Measurements from ENCODE around the gene DAB1.

The DAB1 gene

DNA sequence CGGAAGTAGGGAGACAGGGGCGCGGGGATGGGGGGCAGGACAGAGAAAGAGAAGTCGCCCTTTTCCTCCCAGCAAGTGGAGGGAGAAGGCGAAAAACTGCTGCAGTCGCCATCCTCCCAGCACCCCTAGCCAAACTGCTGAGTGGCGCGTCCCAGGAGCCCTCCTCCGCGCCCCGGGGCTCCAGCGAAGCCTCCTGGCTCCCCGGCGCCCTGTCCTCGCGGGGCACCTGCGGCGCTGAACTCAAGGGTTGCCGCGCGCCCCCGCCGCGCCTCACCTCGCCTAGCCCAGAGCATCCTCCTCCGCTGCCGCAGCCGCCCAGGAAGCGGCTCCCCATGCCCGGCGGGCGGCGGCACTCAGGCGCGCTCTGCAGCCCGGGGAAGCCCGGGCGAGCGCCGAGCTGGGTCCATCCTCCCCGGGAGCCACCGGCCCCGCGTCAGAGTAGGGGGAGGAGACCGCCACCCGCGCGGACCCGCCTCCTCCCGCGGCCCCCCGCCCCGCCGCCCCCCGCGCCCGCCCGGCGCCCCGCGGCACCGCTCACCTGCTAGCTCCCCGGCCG is at the start of gene DAB1:
DAB1 (minus strand) TSS at position 405 of the 556 bp plus-strand sequence. CDS start 133,030 bp downstream, outside the sequence.
- DNase-seq = no peak

DNA sequence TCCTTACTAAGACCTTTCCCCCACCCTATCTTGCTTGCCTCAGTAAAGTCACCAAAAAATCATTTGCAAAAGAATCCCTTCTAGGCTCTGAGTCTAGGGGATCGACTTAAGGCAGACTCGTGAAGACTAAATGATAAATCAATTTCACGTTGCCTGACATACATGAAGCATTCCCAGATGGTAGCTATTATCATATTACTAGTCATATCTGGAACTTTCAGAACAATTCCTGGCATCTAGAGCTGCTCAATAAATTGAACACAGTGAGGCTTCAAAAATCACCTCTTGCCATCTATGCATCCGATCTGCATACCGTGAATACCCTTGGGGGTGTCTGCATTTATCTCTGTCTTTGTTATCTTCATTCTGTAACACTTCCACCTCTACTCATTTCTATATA is 49.6 kb upstream of the DAB1 start:
- DNase-seq = no peak

DNA sequence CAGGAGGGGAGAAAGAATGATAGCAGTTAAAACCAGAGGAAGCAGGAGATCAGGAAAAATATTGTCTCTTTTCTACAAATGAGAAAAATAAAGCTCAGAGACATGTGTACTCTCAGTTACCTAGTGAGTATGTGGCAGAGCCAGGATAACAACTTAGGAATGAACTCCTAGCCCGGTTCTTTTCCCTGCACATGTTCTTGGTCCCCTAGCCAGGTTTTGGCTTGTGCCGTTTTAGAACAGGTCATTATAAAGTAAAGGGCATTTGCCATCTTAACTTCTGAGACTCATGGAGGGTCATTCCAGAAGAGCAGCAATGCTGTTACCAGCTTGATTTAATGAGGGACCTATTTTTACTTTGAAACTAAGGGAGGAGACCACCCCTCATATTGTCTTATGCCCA is 48.1 kb upstream of the DAB1 start:
- DNase-seq = no peak

DNA sequence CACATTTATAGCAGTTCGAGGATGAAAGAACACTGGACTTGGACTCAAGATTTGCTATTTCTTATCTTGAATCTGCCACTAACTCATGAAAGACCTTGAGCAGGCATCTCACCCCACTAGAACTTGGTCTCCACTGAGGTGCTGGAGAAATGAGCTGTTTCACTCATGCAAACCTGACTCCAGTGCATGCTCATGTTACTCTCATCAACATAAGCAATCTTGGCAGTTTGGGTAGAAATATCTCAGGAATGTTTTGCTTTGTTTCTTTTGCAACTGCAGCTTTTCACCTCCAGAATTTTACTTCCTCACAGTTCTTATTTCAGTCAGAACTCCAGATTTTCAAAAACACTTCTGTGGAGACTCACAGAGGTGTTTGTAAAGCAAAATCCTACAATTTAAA is 46.2 kb upstream of the DAB1 start:
- DNase-seq = no peak

DNA sequence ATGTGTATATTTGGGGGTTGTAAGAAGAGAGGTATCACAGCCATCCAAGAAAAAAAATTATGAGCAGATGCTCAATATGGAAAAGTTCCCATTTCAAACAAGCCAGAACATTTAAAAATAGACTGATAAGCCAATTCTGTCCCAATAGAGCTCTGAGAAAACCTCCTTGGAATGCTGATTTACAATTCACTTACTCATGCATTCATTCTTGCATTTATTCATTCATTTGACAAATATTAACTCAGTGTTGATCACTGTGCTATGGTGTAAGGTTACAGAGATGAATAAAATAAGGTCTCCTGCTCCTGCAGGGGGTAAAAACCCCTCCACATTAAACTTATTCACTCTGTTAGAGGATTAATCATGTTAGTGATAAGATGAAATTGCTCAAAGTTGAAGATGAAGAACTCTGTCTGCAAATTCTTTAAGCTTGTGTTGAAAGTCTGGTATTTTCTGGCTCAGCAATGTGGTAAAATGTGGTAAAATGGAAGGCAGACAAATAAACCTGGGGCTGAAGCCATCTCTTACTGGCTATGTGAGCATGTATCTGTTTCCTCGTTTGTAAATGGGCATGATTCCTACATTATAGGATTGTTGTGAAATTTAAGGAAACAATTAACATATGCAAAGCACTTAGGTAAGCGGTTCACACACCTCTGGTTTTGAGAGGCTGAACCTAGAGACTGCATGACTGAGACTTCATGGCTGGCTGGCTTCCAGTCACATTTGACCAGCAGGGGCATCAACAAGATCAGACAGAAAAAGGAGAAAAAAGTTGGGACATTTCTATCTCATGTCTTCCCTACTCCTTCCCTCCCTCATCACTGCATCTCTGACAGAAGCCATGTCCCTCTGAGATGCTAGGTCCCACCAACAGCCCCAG is 45.0 kb upstream of the DAB1 start:
- DNase-seq = no peak

DNA sequence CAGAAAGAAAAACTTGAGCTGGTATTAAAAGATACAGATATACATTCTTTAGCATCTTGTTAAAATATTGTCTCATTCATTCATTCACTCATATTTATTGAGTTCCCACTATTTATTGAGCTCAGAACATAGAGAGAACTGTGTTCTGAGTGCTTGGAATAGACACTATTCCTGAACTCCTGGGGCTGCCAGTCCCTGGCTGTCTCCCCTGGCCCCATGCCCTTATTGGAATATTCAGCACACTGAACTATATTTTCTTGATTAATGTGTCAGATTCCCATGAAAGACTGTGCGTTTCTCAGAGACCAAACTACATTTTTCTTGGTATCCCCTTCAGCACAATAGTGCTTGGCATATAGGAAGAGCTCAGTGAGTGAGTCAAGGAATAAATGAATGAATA is 44.0 kb upstream of the DAB1 start:
- DNase-seq = no peak

DNA sequence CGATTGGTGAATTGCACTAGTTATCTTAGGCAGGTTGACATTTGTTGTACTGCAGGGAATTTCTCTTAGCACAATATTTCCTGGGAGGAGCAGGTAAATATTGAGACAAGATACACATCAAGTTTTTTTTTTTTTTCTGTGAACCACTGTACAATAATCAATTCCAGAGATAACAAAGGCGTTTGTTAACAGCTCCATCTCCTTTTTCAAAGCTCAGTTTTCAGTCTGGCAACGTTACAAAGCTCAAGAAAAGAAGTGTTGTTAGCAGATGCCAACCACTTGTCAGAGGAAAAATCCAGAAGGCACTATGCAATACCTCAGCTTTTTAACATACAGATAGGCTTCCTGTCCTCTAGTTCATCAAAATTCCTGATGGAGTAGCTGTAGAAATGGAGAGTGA is 40.9 kb upstream of the DAB1 start:
- no peak for DNase-seq

DNA sequence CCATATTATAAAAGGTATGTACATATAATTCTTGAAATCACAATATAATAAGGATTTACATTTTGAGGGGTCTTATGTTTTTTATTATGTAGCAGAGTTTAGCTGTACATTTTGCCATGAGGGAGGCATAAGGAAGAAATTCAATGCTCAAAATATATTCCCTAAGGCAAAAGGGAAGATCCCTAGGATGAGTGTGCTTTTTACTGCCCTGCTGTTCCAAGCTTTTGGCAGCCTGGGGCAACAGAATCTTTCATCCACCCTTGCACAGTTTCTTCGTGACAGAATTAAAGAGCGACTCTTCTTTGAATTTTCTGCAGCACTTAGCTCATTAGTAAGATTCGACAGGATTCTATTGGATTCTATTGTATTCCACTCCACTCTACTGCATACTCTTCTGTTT is 39.5 kb upstream of the DAB1 start:
- no peak for DNase-seq

DNA sequence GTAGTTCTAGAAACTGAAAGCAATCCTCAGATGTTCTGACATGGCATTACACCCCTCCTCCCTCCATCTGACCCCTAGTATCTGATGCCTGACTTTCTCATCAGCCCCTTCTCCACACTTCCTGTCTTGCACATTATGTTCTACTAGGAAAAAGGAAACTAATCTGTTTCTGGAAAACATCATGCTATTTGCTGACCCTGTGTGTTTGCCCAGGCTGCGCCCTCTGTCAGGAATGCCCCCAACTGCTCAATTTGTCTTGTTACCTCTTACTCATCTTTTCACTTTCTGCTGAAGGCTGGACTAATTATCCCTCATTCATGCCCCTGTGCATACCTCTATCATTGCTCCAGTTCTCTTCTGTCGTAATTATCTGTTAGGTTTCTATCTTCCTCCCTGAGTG is 37.5 kb upstream of the DAB1 start:
- DNase-seq = no peak

DNA sequence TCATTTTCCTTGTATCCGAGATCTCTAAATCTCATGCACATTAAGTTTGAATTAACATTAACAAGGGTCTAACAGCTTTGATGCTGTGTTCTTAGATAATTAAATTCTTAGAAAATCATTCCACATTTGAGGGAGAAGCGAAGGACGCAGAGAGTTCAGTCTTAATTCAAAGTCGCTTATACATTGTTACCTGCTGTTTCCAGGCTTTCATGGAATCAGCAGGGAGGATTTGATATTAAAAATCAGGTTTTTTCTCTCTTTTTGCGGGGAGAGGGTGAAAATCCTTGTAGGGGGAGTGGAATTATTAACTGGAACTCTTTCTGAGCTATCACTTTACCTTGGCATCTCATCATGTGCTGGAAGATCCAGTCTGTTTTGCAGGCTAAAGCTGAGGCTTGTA is 27.7 kb upstream of the DAB1 start:
- DNase-seq = no peak

DNA sequence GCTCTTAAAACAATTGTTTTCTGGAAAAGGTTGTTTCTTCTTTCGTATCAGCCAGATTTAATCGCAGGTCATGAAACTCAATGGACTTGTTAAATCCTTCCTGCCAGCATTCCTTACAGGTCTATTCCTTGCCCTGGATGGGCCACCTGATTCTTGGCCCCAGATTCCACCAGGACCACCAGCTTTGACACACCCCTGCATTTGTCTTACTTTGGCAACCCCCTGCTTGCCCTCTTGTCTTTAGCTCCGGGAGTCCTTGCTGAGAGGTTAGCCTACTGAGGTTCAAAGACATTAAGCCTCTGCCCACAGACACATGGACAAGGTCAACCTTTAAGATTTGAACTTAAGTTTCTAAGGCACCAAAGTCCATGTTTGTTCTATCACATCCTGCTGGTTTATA is 27.1 kb upstream of the DAB1 start:
- DNase-seq = no peak

DNA sequence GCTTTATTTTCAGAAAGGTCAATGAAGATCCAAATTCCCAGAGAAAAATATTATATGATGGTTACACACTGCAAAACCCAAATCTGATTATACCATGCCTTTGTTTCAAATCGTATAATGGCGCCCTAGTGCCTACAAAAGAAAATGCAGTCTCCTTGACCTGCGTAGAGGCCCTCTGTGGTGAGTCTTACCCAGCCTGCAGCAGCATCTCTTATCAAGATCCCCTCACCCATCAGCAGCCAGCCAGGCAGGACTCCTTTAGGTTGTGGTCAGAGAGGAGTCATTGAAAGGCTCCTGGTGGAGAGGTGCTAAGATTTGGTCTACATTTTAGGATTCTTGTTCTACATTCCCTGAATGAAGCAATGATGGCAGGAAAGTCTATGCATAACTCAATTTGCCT is 23.7 kb upstream of the DAB1 start:
- no peak for DNase-seq

DNA sequence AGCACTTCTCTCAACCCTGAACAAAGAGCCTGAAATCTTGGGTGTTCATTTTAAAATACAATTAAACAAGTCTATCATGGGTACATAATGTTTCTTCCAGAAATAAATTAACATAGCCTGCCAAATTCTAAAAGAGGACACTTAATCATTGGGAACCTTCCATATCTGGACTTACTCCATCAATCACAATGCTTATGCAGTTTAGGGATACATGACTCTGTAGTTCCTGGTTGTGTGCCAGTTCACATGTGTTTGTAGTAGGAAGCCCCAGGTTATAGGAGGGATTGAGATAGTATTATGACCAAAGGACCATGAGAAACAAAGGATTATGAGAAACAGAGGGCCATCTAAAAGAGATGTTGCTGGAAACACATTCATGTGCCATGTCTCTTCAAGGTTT is 19.1 kb upstream of the DAB1 start:
- no peak for DNase-seq

DNA sequence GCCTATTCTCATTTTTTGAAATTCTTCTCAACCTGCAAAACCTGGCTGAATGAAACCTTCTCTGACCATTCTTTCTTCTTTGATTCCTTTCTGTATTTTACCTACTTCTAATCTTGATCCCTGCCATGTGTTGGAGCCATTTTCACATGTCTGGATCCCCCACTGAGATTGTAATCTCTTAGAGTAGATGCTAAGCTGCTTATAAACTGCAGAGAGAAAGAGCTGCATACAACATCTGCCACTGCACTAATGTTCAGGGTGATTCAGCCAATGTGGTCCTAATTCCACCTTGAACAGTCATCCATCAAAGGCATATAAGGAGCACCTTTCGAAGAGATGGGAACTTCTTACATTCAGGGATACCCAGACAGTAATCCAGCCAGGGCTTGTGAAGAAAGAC is 16.2 kb upstream of the DAB1 start:
- DNase-seq = no peak

DNA sequence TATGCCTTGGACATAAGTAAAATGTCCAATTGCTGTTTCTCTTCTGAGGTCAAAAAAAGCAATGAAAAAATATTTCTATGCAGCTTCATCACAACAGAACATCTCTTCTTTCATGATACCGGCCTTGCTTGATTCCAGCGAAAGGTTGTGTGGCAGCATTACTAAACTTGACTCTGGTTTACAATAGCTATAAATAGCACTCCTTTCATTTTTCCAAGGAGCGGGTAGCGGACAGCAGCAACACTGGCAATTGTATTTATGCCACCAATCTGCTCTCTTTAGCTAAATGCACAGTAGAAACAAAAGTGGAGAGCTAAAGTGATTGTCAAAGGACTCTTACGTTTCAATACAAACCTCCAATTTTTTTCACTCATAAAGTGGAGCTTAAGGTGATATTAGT is 7.5 kb upstream of the DAB1 start:
- DNase-seq = no peak

DNA sequence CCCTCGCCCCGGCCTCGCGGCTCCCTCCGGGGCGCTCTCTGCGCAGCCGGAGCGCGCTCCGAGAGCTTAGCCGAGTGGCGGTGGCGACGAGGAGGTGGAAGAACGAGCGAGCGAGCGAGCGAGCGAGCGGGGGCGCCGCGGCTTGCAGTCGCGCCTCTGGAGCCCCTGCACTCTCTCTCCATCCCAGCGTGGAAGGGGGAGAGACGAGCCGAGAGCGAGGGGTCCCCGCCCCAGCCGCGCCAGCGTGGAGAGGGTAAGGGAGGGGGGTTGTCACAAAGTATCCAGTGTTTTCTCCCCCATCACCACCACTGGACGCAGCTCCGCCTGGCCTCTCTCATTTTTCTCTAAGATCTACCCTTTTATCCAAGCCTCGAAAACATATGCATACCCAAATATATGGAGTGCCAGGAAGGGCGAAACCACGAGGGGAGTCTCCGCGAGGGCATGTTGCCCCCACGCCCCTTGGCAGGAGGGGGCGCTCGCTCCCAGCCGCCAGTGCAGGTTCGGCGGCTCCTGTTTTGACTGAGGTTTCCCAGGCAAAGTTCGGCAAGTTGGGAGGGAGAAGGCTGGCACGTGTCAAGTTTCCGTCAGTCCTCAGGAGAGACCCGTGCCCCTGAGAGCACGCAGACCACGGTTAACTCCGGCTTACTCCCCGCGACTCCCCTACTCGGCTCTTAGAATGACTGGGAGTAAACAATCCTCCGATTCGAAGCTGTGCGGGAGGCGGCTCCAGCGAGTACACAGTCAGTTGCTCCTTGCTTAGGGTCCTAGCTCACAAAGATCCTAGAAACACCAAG is 569 bp upstream of the DAB1 start:
- no peak for DNase-seq

DNA sequence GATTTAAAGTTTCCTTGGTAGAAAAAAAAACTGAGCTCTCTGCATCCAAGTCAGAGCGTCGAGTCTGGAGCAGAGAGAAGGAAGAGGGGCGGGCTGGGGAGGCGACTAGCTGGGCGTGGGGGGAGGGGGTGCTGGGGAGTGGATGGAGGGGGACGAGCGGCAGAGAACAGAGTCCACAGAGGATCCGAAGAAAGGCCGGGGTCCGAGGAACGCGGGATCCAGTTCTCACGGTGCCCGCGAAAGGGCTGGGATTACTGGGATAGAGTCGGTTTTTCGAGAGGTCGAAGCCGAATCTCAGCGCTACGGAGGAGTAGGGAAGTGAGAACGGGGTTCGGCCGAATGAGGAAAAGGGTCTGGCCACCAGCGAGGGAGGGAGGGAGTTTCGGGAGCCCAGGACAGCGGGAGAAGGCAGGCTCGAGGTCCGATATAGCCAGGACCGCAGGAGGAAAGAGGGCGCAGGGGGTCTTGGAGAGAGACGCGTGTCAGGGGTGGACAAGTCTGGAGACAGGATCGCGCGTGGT is 665 bp downstream of the DAB1 start:
- DNase-seq = no peak

DNA sequence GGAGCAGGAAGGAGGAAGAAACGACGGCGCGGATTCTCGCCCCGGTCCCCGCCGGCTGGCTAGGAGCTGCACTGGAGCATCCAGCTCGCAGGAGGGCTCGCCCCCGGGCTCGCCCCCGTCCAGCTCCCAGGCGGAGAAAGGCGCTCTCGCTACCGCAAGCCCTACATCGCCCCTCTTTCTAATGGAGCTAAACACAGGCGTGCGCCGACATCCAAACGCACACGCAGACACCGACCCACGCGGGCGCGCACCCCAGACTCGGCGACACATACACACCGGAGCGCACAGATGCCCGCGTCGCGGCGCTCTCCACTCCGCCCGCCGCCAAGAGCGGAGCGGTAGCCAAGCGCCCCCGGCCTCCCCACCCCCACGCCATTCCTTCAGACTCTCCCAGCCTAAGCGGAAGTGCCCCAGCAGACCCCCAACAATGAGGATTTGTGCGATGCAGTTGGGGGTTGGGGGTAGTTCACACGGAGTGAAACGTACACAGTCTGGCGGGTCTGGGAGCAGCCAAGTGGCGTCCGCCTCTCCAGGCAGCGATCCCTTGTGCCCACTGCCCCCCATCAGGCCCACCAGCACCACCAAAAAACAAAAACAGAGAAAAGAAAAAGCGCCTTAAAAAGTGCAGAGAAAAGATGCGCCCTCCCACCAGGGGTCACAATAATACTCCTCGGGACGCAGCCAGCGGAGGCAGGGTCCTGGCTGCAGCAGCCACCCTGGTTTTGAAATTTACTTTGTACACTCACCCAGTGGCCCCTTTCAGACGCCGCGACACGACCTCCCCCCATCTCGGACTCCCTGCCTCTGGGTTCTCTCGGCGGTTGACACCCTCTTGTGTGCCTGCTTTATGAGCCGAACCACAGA is 1.4 kb downstream of the DAB1 start:
- DNase-seq = no peak

DNA sequence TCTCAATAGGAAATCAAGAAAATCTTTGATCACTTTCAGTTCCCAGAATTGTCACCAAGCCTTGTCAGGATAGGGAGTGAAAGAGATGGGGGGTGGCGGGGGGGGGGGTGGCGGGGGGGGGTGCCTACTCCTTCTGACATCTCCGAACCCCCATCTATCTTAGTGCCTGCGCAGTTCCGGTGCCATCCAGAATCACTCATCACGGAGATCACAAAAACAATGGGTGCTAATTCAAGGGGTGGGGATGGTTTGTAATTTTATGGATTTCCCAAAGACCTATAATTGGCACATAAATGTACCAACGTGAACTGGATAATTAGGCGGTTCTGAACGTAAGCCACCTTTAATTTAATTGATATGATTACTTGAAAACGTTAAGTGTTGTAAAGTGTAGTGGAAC is 2.1 kb downstream of the DAB1 start:
- DNase-seq = no peak

DNA sequence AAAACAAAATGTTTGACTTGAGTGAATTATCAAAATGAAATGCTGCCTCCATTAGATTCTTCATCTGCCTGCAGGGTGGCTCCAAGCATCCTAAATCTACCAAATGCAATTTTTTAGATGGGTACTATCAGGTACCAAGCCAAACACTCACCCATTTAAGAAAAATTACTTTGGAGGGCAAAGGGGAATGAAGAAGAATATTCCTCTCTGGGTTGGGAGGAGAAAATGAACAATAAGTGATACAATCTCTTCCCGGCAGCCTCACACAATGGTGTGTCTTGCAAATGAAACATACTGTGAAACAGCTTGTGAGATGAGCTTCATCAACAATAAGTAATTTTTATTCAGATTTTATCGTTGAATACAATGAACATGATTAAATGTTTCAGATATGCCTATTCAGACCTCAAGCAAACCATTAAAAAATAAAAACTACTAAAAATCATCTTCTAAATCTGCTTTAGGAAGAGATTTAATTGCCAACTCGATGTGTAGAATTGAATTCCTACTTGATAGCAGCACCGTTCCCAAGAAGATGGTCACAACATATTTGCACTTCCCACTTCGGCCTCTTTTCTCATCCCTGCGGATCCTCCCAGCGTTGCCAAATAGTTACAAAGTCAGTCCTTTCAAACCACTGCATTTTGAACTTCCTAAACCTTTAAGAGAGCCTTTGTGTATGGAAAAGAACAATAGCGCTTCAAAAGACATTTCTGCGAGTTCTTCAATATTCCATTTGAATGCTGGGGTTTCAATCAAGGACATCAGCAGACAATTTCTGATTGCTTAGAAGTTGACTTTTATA is 2.7 kb downstream of the DAB1 start:
- DNase-seq = no peak

DNA sequence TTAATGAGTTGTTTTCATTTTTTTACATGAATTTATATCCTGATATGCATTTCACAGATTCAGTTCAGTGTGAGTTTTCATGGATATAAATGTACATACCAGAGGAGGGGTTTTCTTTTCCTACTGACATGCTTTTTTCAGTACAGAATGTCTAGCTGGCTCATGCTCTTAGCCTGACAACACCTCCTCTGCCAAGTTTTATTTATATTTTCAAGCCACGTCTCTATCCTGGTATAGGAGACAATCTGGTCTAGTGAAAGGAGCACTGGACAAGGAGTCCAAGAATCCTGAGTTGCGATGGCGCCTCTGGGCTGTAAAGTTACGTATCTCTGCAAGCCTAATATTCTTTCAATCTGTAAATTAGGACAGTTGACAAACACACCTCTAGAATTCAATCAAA is 4.9 kb downstream of the DAB1 start:
- no peak for DNase-seq

DNA sequence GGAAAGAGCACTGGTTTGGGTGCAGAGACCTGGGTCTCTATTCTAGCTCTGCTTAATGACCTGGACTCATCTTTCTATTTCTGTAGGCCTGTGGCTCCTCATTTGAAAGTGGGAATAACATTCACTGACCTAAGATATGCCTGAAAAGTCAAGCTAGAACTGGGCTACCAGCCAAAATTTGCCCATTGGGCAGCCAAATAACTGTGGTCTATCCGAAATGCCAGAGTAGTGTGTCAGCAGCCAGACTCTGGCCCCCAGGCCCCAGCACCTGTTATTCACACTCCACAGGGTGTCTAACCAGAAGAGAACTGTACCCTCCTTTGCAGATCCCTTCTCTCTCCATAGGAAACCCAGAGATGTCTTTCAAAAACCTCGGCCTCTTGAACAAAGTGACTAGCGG is 12.6 kb downstream of the DAB1 start:
- DNase-seq = no peak
